Smooth muscle cell (in vitro differentiated cells): ENCODE data around the gene AIG1. TPM values are rescaled to one million over a fixed set of nuclear protein-coding genes. Genes with fewer than 3 reads are reported as not detected.

Experiments used
- DNase-seq: peaks from one replicate; lab custom pipeline; 2025; ENCODE audit not compliant: unreplicated experiment; lab: John Stamatoyannopoulos, UW
- H2AFZ ChIP-seq: fragments of 200-600 bp; sonication (generic); 2 replicates; pipeline ENCODE4 v1.6.0; 2016; ENCODE audit warnings: antibody characterized with exemption, low read depth, mild to moderate bottlenecking
- H3F3A ChIP-seq: fragments of 200-600 bp; sonication (generic); 2 replicates; pipeline ENCODE4 v1.6.0; 2017; ENCODE audit warnings: antibody characterized with exemption, low read depth
- H3K27ac ChIP-seq: fragments of 200-600 bp; sonication (generic); 2 replicates; pipeline ENCODE4 v1.5.1; 2016; ENCODE audit warnings: low read depth, mild to moderate bottlenecking
- H3K27me3 ChIP-seq: fragments of 200-600 bp; sonication (generic); 2 replicates; pipeline ENCODE4 v1.6.1; 2016; ENCODE audit warnings: low read depth, mild to moderate bottlenecking
- H3K36me3 ChIP-seq: fragments of 200-600 bp; sonication (generic); 2 replicates; pipeline ENCODE4 v1.5.1; 2016; ENCODE audit warnings: low read depth
- H3K4me1 ChIP-seq: fragments of 200-600 bp; sonication (generic); 2 replicates; pipeline ENCODE4 v1.5.1; 2016; ENCODE audit warnings: low read depth
- H3K4me2 ChIP-seq: fragments of 200-600 bp; sonication (generic); 2 replicates; pipeline ENCODE4 v1.6.0; 2016; ENCODE audit warnings: mild to moderate bottlenecking
- H3K4me3 ChIP-seq: fragments of 200-600 bp; sonication (generic); 2 replicates; pipeline ENCODE4 v1.5.1; 2016; ENCODE audit warnings: mild to moderate bottlenecking
- H3K79me2 ChIP-seq: fragments of 200-600 bp; sonication (generic); 2 replicates; pipeline ENCODE4 v1.6.0; 2016; ENCODE audit warnings: low read depth, mild to moderate bottlenecking
- H3K9ac ChIP-seq: fragments of 200-600 bp; sonication (generic); 2 replicates; pipeline ENCODE4 v1.6.0; 2016; ENCODE audit warnings: low read depth
- H3K9me3 ChIP-seq: fragments of 200-600 bp; sonication (generic); replicated peaks from 2 replicates; pipeline ENCODE4 v1.5.1; 2016; ENCODE audit warnings: low read depth
- H4K20me1 ChIP-seq: fragments of 200-600 bp; sonication (generic); 2 replicates; pipeline ENCODE4 v1.6.0; 2016; ENCODE audit warnings: low read depth
- CTCF ChIP-seq: fragments of 200-600 bp; sonication (generic); IDR thresholded peaks from 2 replicates; pipeline ENCODE4 v1.5.1; 2017; ENCODE audit warnings: borderline replicate concordance, mild to moderate bottlenecking, antibody characterized with exemption; ENCODE audit not compliant: insufficient read depth, poor library complexity, severe bottlenecking
- WGBS: methylation state at CpG from one replicate; pipeline ENCODE4 v1.1.7; 2016; ENCODE audit warnings: low lambda C conversion rate; 5-methylcytosine and 5-hydroxymethylcytosine counted together
- polyA plus RNA-seq: library from polyadenylated mRNA; unstranded; fragments of >200 nt; fragmentation: Nextera tagmentation; extraction: Ambion mirVana; gene quantifications from 2 replicates; pipeline ENCODE4 v1.2.1, GENCODE V29; 2016
- total RNA-seq: library from RNA; depleted of rRNA; stranded (reverse); fragments of >200 nt; gene quantifications from 2 replicates; pipeline ENCODE4 v1.2.3, GENCODE V29; 2014

Gene AIG1
- total and polyA plus RNA-seq, 2 experiments from 2014 or later = 9.1 to 25.9 TPM

GRCh38 chr6:143128681-143129015 lies 68.0 kb downstream of the AIG1 start:
- H3K27me3 ChIP-seq = no peaks in the 10 kb centered on the region
- no peaks in the 10 kb centered on the region for H3K36me3 ChIP-seq
- H3K4me1 ChIP-seq = no peaks in the 10 kb centered on the region
- no peak overlapping the region for H3K4me3 ChIP-seq
- no peak overlapping the region for H3K9ac ChIP-seq
- no peak overlapping the region for H2AFZ ChIP-seq
- TF ChIP-seq CTCF = no peak
- H3K9me3 ChIP-seq = no peaks in the 10 kb centered on the region
- no peaks in the 10 kb centered on the region for H3K79me2 ChIP-seq
- DNase-seq = no peak
- H4K20me1 ChIP-seq = no peaks in the 10 kb centered on the region
- no peaks in the 10 kb centered on the region for H3F3A ChIP-seq
- H3K4me2 ChIP-seq = no peak overlapping the region
- H3K27ac ChIP-seq = no peak overlapping the region

GRCh38 chr6:143130928-143131327 lies 70.2 kb downstream of the AIG1 start:
- H3K9me3 ChIP-seq = no peaks in the 10 kb centered on the region
- no peak overlapping the region for H3K4me2 ChIP-seq
- no peak for TF ChIP-seq CTCF
- H3K27ac ChIP-seq = no peak overlapping the region
- 82% methylated on average over 1 of the region's 1 CpG for WGBS
- H3K27me3 ChIP-seq = no peaks in the 10 kb centered on the region
- H3K4me1 ChIP-seq = no peaks in the 10 kb centered on the region
- H3F3A ChIP-seq = no peaks in the 10 kb centered on the region
- no peak overlapping the region for H3K4me3 ChIP-seq
- DNase-seq = no peak
- no peaks in the 10 kb centered on the region for H4K20me1 ChIP-seq
- no peaks in the 10 kb centered on the region for H3K36me3 ChIP-seq
- no peak overlapping the region for H3K9ac ChIP-seq
- H3K79me2 ChIP-seq = no peaks in the 10 kb centered on the region
- no peak overlapping the region for H2AFZ ChIP-seq

GRCh38 chr6:143135325-143135724 lies 74.6 kb downstream of the AIG1 start:
- no peaks in the 10 kb centered on the region for H3K9me3 ChIP-seq
- H2AFZ ChIP-seq = no peak overlapping the region
- no peaks in the 10 kb centered on the region for H3K4me1 ChIP-seq
- no peak for TF ChIP-seq CTCF
- H3K4me2 ChIP-seq = no peak overlapping the region
- no peaks in the 10 kb centered on the region for H3K27me3 ChIP-seq
- no peaks in the 10 kb centered on the region for H3K79me2 ChIP-seq
- H3F3A ChIP-seq = no peaks in the 10 kb centered on the region
- no peak overlapping the region for H3K9ac ChIP-seq
- WGBS = 87% methylated on average over 2 of the region's 2 CpGs
- no peak overlapping the region for H3K27ac ChIP-seq
- no peak overlapping the region for H3K4me3 ChIP-seq
- no peaks in the 10 kb centered on the region for H4K20me1 ChIP-seq
- H3K36me3 ChIP-seq = no peaks in the 10 kb centered on the region
- no peak for DNase-seq

GRCh38 chr6:143135797-143136561 lies 75.3 kb downstream of the AIG1 start:
- Histone ChIP-seq H3K27ac (no peak overlapping the region), H3K4me1 (no peaks in the 10 kb centered on the region), H3K4me3 (no peak overlapping the region), H3K9ac (no peak overlapping the region), H3F3A (no peaks in the 10 kb centered on the region), H2AFZ (no peak overlapping the region), H3K27me3 (no peaks in the 10 kb centered on the region), H3K4me2 (no peak overlapping the region), H3K36me3 (no peaks in the 10 kb centered on the region), H4K20me1 (no peaks in the 10 kb centered on the region), H3K9me3 (no peaks in the 10 kb centered on the region), H3K79me2 (no peaks in the 10 kb centered on the region)
- no peak for TF ChIP-seq CTCF
- no peak for DNase-seq
- WGBS = 91% methylated on average over 3 of the region's 3 CpGs
